Gastroesophageal sphincter (tissue), 3 donors: ENCODE results near the gene OTOP1.

ENCODE experiments used
- CTCF ChIP-seq, 4 experiments: fragments of 200-600 bp in 2 of 4; fragments of 450-650 bp in 2 of 4; sonication (generic) in 1 of 4; IDR thresholded peaks; one replicate each; pipeline ENCODE4 v1.5.1; 2017 to 2019; ENCODE audit warnings: antibody characterized with exemption in 4 of 4, mild to moderate bottlenecking in 2 of 4, moderate library complexity in 2 of 4
- EP300 ChIP-seq: sonication (generic); formaldehyde crosslinking; IDR thresholded peaks from one replicate; pipeline ENCODE4 v1.6.1; 2017; ENCODE audit warnings: antibody characterized with exemption, mild to moderate bottlenecking
- POLR2A ChIP-seq, 2 donors: fragments of 450-650 bp; IDR thresholded peaks; one replicate each; pipeline ENCODE4 v1.6.1; 2017; ENCODE audit warnings: antibody characterized with exemption in 2 of 2, mild to moderate bottlenecking in 2 of 2, moderate library complexity in 1 of 2
- POLR2AphosphoS5 ChIP-seq: sonication (generic); formaldehyde crosslinking; IDR thresholded peaks from one replicate; pipeline ENCODE4 v1.6.1; 2017; ENCODE audit warnings: antibody characterized with exemption

- TF ChIP-seq CTCF (IDR thresholded peaks at IDR 0.05), result no peak
- TF ChIP-seq POLR2AphosphoS5, result no peak
- TF ChIP-seq POLR2A (IDR thresholded peaks at IDR 0.05), result no peak
- no peak for TF ChIP-seq EP300
Observed at GRCh38 chr4:4225915-4226605, 669 bp downstream of the OTOP1 start.
